HUES6 (cell line): Measurements from ENCODE around the gene HSF2BP.
"Not testable (repeated sequence)": the region's sequence is repeated elsewhere in the genome, so short reads cannot be mapped to it uniquely, and the experiment has no call there.

Experiments used
- H3K27ac ChIP-seq: 2 replicates; pipeline ENCODE4 v1.7.0; 2013; ENCODE audit warnings: low read depth, mild to moderate bottlenecking, low read length, inconsistent platforms
- H3K27me3 ChIP-seq: 2 replicates; pipeline ENCODE4 v1.6.1; 2013; ENCODE audit warnings: low read length; ENCODE audit not compliant: control insufficient read depth, insufficient read depth
- H3K36me3 ChIP-seq: 2 replicates; pipeline ENCODE4 v1.6.1; 2013; ENCODE audit warnings: low read length; ENCODE audit not compliant: control insufficient read depth, insufficient read depth
- H3K4me1 ChIP-seq: 2 replicates; pipeline ENCODE4 v1.6.1; 2013; ENCODE audit warnings: low read length; ENCODE audit not compliant: control insufficient read depth, insufficient read depth
- H3K4me3 ChIP-seq: 2 replicates; pipeline ENCODE4 v1.5.1; 2013; ENCODE audit warnings: low read depth, low read length
- H3K9ac ChIP-seq: one replicate; pipeline ENCODE4 v1.6.1; 2013; ENCODE audit warnings: mild to moderate bottlenecking, low read length
- H3K9me3 ChIP-seq: 2 replicates; pipeline ENCODE4 v1.6.1; 2013; ENCODE audit warnings: low read depth, low read length; ENCODE audit not compliant: control insufficient read depth, insufficient read depth

The HSF2BP gene

DNA sequence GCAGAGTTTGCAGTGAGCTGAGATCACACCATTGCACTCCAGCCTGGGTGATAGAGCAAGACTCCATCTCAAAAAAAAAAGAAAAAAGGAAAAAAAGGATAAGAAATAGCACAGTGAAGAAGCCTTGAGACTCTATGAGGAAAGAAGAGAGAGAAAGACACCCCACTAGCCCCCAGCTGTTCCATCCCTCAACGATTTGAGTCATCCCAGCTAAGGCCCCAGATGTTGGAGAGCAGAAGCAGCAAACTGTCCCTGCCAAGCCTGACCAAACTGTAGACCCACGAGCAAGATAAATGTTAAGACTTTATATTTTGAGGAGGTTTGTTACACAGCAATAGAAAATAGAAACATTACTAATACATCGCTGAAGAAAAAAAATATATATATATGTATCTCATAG is 42.4 kb downstream of the HSF2BP start:
- H3K4me3 ChIP-seq, H3K4me1 ChIP-seq, H3K27ac ChIP-seq, H3K9ac ChIP-seq, H3K36me3 ChIP-seq, H3K27me3 ChIP-seq: not testable (repeated sequence)
- peaks cover 18% of the 10 kb centered on the region for H3K9me3 ChIP-seq

DNA sequence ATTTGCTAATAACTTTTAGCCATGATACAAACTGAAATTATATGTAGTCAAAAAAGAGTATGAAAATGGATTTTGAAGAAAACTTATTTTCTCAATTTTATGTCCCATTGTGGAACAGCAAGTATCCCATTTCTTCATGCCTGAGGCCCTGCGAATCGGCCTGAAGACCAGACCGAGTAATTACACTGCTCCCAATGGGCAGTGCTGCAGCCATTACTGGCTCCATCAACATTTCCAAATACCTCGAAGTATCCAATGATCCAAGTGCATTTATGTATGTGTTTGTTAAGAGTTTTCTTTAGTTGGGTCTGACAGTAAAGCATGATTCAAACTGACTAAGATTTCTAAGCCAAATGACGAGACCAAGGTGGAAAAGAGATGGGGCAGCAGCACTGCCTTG is 44.4 kb downstream of the HSF2BP start:
- Histone ChIP-seq H3K27me3 (no peaks in the 10 kb centered on the region), H3K9me3 (peaks cover 5% of the 10 kb centered on the region; the same call in 1 of the 2 replicates), H3K4me1 (peaks cover 6% of the 10 kb centered on the region), H3K4me3 (no peak overlapping the region), H3K27ac (no peak overlapping the region), H3K36me3 (no peaks in the 10 kb centered on the region), H3K9ac (no peak overlapping the region)

DNA sequence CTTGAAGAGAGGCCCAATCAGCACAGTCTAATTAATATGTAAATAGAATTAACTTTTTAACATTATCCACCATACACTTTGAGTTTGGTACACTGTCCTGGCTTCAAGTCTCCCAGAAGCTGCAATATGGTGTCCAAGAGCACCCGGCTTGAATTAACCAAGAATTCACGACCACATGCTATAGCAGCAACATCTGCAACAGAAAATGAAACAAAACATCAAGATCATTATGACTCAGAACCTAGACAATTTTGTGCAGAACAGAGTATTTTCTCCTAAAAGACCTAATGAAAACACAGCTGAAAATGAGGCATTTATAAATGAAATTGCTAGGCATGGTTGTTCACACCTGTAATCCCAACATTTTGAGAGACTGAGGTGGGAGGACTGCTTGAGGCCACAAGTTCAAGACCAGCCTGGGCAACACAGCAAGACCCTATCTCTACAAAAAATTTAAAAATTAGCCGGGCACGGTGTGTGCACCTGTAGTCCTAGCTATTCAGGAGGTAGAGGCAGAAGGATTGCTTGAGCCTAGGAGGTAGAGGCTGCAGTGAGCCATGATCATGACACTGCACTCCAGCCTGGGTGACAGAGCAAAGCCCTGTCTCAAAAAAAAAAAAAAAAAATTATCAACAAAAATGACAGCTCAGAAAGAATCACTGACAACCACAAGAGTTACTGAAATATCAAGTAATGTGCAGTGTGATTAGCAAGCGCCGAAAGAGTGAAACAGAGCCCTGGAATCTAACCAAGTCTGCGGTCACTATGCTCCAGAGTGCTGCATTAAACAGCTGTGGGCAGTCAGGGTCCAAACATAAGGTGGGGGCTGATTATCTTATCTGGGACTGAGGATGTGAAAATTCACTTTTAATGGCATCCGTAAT is 45.3 kb downstream of the HSF2BP start:
- Histone ChIP-seq H3K27ac (no peak overlapping the region), H3K36me3 (no peaks in the 10 kb centered on the region), H3K27me3 (no peaks in the 10 kb centered on the region), H3K4me3 (no peak overlapping the region), H3K9ac (no peak overlapping the region), H3K4me1 (peaks cover 6% of the 10 kb centered on the region), H3K9me3 (no peaks in the 10 kb centered on the region)

DNA sequence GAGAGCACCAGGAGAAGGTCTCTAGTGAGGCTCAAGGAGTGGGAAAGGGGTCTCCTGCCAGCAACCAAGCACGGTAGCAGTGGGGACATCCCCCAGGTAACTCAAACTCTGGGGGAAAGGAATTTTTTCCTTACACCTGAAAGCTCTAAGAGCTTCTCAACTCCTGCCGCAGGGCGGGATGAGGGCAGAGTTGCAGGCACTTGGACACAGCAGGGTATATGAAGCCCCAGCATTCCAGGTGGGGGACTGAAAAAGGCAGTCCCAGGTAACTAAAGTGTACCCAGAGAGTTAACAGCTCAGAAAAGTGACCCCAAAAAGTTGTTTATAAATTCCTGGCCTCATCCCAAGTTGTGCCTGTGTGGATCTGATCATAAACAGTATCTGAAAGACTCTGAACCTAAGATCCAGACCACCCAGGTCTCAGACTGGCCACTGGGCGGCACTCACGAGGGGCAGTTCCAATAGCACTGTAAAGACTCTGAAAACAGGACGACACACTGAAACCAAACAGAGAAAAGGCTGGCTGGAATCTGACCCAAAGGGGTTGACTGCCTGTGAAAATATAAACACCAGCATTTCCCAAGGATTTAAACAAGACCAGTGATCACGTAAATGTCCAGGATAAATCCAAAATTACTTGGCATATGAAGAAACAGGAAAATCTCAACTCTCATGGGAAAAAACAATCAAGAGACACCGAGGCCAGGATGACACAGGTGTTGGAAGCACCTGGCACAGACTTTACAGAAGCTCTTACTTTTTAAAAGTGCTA is 47.5 kb downstream of the HSF2BP start:
- no peak overlapping the region for H3K9ac ChIP-seq

DNA sequence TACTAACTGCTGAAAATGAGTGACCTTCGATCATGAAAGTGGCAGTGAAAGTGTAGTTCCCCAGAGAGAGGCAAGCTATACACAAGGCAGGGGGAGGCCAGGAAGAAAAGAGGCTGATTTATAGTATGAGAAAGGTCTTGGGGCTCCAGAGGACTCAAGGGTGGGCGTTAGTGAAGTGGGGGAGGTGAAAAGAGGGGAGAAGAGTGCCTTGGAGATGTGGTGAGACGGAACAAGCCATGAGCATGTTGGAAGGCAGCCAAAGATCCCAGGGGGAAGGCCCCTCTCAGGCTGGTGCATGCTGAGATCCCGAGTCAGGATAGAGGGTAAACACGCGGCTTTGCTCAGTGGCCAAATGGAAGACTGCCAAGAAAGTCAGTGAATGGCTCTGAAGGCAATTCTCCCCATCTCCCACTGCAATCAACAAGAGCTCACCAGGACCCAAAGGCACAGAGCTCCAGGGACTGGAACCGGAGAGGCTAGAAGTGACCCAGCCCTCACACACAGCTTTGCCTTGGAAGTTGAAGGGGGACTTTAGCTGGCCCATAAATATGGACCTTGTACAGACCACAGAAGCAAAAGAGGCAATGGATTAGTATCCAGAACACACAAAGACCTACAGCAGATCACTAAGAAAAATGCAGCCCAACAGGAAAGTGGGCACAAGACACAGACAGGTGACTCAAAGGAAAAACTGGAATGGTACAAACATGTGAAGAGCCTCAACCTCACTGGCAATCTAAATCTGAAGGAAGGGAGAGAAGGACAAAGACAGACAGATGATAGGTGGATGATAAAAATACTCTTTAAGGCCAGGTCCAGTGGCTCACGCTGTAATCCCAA is 49.6 kb downstream of the HSF2BP start:
- no peaks in the 10 kb centered on the region for H3K36me3 ChIP-seq
- no peak overlapping the region for H3K4me3 ChIP-seq
- no peak overlapping the region for H3K9ac ChIP-seq
- H3K27me3 ChIP-seq: no peaks in the 10 kb centered on the region
- H3K4me1 ChIP-seq: peaks cover 11% of the 10 kb centered on the region
- H3K27ac ChIP-seq: no peak overlapping the region
- no peaks in the 10 kb centered on the region for H3K9me3 ChIP-seq

More for the DNA sequence above, 47.5 kb downstream of the HSF2BP start:
- Histone ChIP-seq H3K4me3 (no peak overlapping the region), H3K27me3 (no peaks in the 10 kb centered on the region), H3K9me3 (no peaks in the 10 kb centered on the region), H3K36me3 (no peaks in the 10 kb centered on the region), H3K27ac (no peak overlapping the region), H3K4me1 (peaks cover 6% of the 10 kb centered on the region)

DNA sequence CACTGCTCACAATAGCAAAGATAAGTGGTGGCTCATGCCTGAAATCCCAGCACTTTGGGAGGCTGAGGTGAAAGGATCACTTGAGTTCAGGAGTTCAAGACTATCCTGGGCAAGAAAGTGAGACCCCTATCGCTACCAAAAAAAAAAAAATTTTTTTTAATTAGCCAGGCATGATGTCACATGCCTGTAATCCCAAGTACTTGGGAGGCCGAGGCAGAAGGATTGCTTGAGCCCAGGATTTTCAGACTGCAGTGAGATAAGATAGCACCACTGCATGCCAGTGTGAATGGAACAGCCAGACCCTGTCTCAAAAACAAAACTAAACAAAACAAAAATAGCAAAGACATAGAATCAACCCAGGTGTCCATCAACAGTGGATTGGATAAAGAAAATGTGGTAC is 50.6 kb downstream of the HSF2BP start:
- Histone ChIP-seq H3K4me3 (no peak overlapping the region), H3K36me3 (no peaks in the 10 kb centered on the region), H3K27me3 (no peaks in the 10 kb centered on the region), H3K4me1 (peaks cover 11% of the 10 kb centered on the region), H3K9ac (no peak overlapping the region), H3K27ac (no peak overlapping the region), H3K9me3 (no peaks in the 10 kb centered on the region)

DNA sequence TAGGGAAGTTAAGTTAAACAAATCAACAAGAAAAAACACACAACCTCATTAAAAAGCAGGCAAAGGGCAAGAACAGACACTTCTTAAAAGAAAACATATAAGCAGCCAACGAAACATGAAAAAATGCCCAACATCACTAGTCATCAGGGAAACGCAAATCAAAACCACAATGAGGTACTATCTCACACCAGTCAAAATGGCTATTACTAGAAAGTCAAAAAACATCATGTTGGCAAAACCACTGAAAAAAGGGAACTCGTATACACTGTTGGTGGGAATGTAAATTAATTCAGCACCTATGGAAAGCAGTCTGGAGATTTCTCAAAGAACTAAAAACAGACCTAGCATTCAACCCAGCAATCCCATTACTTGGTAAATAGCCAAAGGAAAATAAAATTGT is 51.1 kb downstream of the HSF2BP start:
- no peak overlapping the region for H3K27ac ChIP-seq
- H3K36me3 ChIP-seq: no peaks in the 10 kb centered on the region

DNA sequence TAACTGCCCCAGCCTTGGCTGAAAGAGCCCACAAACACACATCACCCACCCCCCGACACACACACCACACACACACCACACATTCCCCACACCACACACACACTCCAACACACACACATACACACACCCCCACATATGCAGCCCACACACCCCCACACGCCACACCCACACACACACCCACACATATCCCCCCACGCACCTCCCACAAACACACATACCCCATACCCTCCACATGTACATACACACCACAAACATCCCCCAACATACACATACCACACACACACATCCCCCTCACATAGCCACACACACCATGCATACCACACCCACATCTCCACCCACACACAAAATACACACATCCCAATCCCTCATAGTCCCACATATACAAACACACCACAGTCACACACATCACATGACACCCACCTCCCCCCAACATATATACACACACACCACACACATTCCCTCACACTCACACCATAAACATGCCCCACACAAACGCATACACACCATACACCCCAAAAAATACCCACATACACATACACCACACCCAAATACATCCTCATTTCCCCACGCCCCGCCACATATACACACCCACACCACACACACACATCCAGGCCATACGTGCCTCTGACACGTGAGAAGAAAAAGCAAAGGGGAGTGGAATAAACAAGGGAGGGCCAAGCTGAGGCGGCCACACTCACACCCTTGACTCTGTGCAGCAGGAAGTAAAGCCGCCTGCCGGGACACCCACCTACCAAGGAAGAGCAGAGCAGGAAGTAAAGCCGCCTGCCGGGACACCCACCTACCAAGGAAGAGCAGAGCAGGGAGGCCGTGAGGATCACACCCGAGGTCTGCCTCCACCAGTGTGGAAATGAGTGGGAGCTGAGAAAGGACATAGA is 53.7 kb downstream of the HSF2BP start:
- H3K27ac ChIP-seq: no peak overlapping the region
- H3K4me1 ChIP-seq: peaks cover 5% of the 10 kb centered on the region; the same call in 1 of the 2 replicates

More for the DNA sequence above, 51.1 kb downstream of the HSF2BP start:
- no peaks in the 10 kb centered on the region for H3K27me3 ChIP-seq
- peaks cover 11% of the 10 kb centered on the region for H3K4me1 ChIP-seq
- H3K4me3 ChIP-seq: no peak overlapping the region
- H3K9ac ChIP-seq: no peak overlapping the region
- H3K9me3 ChIP-seq: no peaks in the 10 kb centered on the region

DNA sequence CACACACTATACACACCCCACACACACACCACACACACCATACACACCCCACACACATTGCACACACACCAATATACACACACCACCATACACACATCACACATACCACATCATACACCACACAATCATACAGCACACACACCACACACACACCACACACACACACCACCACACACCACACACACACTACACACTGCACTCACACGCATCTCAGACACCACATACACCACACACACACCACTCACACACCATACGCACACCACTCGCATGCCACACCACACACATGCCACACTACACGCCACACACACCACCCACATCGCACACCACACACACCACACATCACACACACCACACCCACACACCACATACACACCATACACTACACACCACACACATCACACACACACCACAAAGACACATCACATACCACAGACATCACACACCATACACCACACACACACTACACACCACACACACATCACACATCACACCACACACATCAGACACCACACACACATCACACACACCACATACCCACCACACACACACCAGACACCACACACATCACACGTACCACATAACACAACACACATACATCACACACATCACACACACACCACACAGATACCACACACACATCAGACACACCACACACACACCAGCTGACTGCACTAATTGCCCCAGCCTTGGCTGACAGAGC is 54.6 kb downstream of the HSF2BP start:
- no peaks in the 10 kb centered on the region for H3K27me3 ChIP-seq
- no peaks in the 10 kb centered on the region for H3K9me3 ChIP-seq
- no peak overlapping the region for H3K9ac ChIP-seq

More for the DNA sequence above, 53.7 kb downstream of the HSF2BP start:
- no peak overlapping the region for H3K9ac ChIP-seq
- H3K27me3 ChIP-seq: no peaks in the 10 kb centered on the region
- no peaks in the 10 kb centered on the region for H3K9me3 ChIP-seq
- H3K36me3 ChIP-seq: no peaks in the 10 kb centered on the region
- H3K4me3 ChIP-seq: no peak overlapping the region

More for the DNA sequence above, 54.6 kb downstream of the HSF2BP start:
- H3K36me3 ChIP-seq: no peaks in the 10 kb centered on the region
- H3K4me3 ChIP-seq: no peak overlapping the region
- H3K27ac ChIP-seq: no peak overlapping the region
- peaks cover 5% of the 10 kb centered on the region; the same call in 1 of the 2 replicates for H3K4me1 ChIP-seq
